Measurements from ENCODE around the gene ZIC2.

Gene ZIC2

GRCh38 chr13:99987154-99988019 is 5.8 kb downstream of the ZIC2 start:
- no peak for DNase-seq

GRCh38 chr13:99988529-99989275 is 7.1 kb downstream of the ZIC2 start:
- no peak for DNase-seq

- no peak for DNase-seq
Measured at GRCh38 chr13:99989276-99990125, 7.9 kb downstream of the ZIC2 start.

GRCh38 chr13:99990126-99990977 is 8.8 kb downstream of the ZIC2 start:
- DNase-seq = no peak

- no peak for DNase-seq
Measured at GRCh38 chr13:99991013-99991827, 9.6 kb downstream of the ZIC2 start.

- no peak for DNase-seq
Measured at GRCh38 chr13:99991828-99992775, 10.5 kb downstream of the ZIC2 start.

- no peak for DNase-seq
Measured at GRCh38 chr13:99992949-99993351, 11.4 kb downstream of the ZIC2 start.

- DNase-seq = no peak
Measured at GRCh38 chr13:99993660-99994637, 12.4 kb downstream of the ZIC2 start.

- no peak for DNase-seq
Measured at GRCh38 chr13:99994638-99995020, 13.0 kb downstream of the ZIC2 start.

- DNase-seq = no peak
Measured at GRCh38 chr13:99995104-99995588, 13.6 kb downstream of the ZIC2 start.

- no peak for DNase-seq
Measured at GRCh38 chr13:99995589-99996380, 14.2 kb downstream of the ZIC2 start.

GRCh38 chr13:99996381-99996973 is 14.9 kb downstream of the ZIC2 start:
- no peak for DNase-seq

- no peak for DNase-seq
Measured at GRCh38 chr13:99997702-99998214, 16.2 kb downstream of the ZIC2 start.

GRCh38 chr13:99998261-99998660 is 16.7 kb downstream of the ZIC2 start:
- DNase-seq = no peak

GRCh38 chr13:100014621-100015020 is 33.0 kb downstream of the ZIC2 start:
- no peak for DNase-seq

- no peak for DNase-seq
Measured at GRCh38 chr13:100019780-100020356, 38.3 kb downstream of the ZIC2 start.

- DNase-seq = no peak
Measured at GRCh38 chr13:100022798-100023197, 41.2 kb downstream of the ZIC2 start.

All from CD4-positive, alpha-beta T cell treated with Interleukin-12 subunit alpha and Interleukin-12 subunit beta, for 1 hour (primary cell).